HG02678 (cell line): Measurements from ENCODE around the gene ADCY9.

ENCODE experiments used
- ATAC-seq: cut with Tn5 transposase; IDR thresholded peaks from one replicate; pipeline ENCODE4 v1.9.1; 2021; ENCODE audit warnings: mild to moderate bottlenecking, moderate library complexity; ENCODE audit not compliant: unreplicated experiment

ADCY9 gene

DNA sequence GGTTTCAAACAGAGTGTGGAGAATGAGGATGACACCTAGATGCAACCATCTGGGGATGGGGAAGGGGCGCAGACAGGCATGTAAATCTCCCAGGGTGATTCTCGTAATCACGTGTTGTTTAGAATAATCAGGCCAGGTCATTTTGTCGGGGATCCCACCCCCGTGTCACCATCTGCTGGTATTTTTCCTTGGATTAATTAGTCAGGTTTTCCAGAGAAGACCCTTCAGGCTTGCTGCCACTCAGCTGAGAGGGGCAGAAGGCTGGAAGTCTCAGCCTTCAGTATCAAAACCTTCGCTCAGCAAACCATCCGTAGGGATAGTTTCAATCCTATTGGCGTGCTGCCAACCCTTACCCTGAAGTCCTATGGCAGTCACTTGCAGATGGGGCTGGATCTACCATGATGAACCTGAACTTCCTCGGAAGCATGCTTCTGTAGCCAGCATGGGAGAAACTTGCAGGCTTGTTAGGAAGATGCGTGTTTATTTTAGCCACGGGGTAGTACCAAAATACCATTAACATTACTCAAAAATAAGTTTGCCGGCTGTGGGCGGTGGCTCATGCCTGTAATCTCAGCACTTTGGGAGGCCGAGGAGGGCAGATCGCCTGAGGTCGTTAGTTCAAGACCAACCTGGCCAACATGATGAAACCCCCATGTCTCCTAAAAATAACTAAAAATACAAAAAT lies 7.5 kb upstream of the ADCY9 start:
- ATAC-seq = no peak

GRCh38 chr16:4120176-4120575 lies 3.9 kb upstream of the ADCY9 start:
- ATAC-seq = no peak

GRCh38 chr16:4117250-4117578 lies 972 bp upstream of the ADCY9 start:
- no peak for ATAC-seq

GRCh38 chr16:4115949-4116318 lies 308 bp downstream of the ADCY9 start:
- ATAC-seq = peak; percentile 29

DNA sequence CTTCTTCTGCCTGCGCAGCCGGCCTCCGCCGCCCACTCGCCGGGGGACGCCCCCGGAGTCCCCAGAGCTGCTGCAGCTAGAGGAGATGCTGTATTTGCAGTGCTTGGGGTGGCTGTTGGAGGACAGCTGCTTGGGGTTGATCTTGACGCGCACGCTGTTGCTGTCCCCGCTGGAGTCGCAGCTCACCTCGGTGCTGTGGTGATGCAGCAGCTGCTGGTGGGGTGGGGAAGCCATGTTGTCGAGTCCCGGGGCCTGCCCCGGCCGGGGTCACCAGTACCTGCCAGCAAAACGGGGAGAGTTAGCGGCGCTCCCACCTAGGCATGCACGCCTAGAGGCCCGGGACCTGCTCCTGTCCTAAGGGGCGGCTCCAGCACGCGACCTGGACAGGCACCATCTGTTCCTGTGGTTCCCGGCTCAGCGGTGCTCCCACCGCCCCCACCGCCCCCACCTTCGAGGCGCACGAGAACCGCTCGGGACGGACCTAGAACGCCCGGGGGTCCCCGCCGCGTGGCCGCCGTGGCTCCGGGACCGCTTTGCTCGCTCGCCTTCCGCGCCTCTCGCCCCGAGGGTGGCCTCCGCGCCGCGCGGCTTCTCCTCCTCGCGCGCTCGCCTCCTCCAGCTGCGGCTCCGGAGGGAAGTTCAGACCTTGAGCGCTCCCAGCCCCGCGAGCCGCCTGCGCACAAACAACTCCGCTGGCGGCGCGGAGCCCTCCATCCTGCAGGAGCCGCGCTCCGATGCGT lies 863 bp downstream of the ADCY9 start:
- ATAC-seq = peak; percentile 25

- no peak for ATAC-seq
These were observed 1.7 kb downstream of the ADCY9 start for GRCh38 chr16:4114257-4115208.

GRCh38 chr16:4113358-4114256 lies 2.6 kb downstream of the ADCY9 start:
- no peak for ATAC-seq

DNA sequence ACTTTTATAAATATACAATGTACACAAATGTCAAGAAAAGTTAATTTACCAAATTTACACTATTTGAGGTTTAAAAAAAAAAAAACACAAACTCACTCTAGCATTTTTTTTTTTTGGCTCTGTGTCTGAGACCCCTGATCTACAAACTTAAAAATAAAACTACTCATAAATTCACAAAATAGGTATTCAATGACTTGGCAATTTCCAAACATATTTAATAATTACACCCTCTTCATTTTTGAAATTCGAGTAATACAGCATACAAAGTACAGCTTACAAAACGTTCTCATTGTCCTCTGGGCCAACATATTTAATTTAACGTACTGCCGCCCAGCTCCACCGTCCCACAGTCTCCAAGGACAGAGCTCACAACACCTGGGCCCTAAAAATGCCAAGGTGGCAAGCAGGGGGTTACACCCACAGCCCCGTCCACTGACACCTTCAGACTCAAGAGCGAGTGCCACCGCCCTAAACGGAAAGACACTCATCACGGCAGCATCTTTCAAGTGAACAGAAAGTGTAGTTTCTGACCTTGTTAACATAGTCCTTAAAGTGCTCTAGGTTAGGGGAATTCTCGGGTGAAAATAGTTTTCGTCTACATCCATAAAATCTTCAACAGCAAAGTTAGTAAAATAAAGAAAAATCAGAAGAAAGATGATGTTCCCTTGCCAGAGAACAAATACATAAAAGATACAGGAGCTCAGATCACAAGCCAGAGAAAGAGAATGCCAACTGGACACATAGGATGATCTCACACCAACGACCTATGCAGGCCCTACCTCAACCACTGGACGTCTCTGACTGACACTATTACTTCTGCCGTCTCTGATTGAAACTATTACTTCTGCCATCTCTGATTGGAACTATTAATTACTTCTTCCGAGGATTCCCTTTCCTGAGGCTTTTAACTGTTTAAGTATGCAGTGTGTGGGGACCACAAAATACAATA lies 4.2 kb downstream of the ADCY9 start:
- no peak for ATAC-seq

- no peak for ATAC-seq
These were observed 5.6 kb downstream of the ADCY9 start for GRCh38 chr16:4110680-4111079.

GRCh38 chr16:4110065-4110464 lies 6.2 kb downstream of the ADCY9 start:
- no peak for ATAC-seq

- ATAC-seq = no peak
These were observed 6.9 kb downstream of the ADCY9 start for GRCh38 chr16:4109250-4109736.

GRCh38 chr16:4106516-4106915 lies 9.7 kb downstream of the ADCY9 start:
- ATAC-seq = no peak

- no peak for ATAC-seq
These were observed 10.4 kb downstream of the ADCY9 start for GRCh38 chr16:4105848-4106247.

DNA sequence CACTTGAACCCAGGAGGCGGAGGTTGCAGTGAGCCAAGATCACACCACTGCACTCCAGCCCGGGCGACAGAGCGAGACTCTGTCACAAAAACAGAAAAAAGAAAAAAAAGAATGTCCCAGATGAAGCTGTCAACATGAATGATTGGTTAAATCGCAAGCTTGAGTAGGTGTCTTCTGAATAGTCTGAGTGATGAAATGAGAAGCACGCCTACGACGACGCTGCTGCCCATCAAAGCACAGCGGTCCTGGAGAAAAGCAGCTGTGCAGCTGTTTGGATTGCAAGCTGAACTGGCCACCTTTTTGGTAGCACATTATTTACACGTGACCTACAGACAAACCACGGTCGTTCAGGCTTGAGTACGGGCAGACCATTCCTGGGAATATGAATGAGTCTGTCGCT lies 12.5 kb downstream of the ADCY9 start:
- no peak for ATAC-seq

DNA sequence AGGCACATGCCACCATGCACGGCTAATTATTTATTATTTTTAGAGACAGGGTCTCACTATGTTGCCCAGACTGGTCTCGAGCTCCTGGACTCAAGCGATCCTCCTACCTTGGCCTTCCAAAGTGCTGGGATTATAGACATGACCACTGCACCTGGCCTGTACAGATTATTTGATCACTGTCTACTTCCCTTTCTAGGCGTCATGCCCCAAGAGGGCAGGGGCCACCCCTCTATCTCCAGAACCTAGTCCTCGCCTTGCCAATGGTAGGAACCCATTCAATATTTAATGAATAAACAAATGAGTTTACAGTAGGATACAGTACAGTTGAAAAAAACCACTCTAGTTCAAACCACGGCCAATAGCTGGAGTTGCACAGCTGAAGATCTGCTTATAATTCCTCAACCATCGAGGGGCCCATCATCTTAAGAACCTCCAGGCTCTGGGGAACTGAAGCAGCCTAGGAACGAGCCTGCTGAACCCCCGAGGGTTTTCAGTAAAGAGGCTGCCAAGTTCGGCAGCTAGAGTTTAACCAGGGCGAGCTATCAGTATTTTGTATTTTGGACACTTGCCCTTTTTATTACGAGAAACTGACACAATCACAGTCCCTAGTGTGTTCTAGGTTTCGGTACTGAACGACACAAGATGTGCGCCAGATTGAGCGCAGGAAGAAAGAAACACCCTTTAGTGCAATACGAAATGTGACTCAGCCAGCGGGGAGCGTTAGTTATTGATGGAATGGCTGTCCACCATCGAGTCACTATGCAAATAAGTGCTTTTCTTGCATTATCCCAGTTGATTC lies 14.6 kb downstream of the ADCY9 start:
- no peak for ATAC-seq

DNA sequence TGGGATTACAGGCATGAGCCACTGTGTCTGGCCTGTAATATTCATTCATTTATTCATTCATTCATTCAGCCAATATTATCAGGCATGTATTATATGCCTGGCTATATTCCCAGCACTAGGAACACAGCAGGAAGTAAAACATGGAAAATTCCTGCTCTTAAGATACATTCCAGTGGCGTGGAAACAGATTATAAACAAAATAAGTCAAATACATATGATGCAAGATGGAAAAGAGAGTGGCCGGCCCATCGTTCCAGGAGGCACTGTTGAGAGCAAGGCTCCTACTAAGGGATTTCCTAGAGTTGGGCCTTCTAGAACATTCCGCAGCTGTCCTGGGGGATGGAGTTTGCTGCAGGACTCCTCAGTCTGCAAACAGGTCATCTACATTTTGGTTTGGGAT lies 17.7 kb downstream of the ADCY9 start:
- ATAC-seq = no peak

DNA sequence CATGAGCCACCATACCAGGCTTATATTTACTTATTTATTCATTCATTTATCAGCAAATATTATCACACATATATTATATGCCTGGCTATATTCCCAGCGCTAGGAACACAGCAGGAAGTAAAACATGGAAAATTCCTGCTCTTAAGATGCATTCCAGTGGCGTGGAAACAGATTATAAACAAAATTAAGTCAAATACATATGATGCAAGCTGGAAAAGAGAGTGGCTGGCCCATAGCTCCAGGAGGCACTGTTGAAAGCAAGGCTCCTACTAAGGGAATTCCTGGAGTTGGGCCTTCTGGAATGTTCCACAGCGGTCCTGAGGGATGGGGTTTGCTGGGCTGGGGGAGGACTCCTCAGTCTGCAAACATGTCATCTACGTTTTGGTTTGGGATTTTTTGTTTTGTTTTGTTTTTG lies 18.4 kb downstream of the ADCY9 start:
- ATAC-seq = no peak

- no peak for ATAC-seq
These were observed 19.7 kb downstream of the ADCY9 start for GRCh38 chr16:4096509-4096908.
